HL-60/S4 treated with retinoic acid at 250 ng/mL for 4 days and 3 days (cell line): ENCODE measurements around the gene ROPN1L.
"Not testable (repeated sequence)": the region's sequence is repeated elsewhere in the genome, so short reads cannot be mapped to it uniquely, and the experiment has no call there.

Experiments used
- in situ Hi-C: fragments of 300-500 bp; cut with MboI; formaldehyde crosslinking; loops from 2 replicates; pipeline ENCODE4 v1.7.0; 2022; ENCODE audit warnings: low sequenced_read_pairs

The ROPN1L gene

DNA sequence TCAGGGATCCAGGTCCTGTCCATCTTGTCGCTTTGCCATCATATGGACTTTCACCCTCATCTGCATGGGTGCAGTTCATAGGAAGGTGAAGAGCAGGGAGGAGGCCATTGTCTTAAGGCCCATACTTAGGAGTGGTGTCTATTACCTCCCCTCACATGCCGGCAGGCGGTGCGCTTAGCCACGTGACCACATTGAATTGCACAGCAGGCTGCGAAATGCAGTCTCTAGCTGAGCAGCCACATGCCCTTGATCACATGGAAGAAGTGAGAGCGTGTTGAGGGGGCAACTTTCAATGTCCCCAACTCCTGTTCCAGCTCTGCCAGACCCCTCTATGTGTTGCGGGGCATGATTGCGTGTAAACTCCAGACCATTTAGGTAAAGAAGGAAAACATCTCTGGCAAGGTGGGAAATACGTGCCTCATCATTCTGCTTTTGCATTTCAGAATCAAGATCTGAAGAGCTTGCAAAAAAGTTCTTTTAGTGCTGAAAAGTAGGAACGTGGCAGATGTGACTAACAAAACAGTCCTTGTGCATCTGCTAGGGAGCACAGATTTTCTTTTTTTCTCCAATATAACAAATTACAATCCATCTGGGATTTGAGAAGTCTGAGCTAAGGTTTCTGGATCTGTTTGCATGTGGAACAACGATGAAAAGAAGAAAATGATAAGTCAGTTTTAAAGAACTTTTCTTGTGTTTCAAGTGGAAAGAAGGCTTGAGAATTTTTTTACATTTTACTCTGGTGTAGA lies 34.4 kb downstream of the ROPN1L start:
- in situ Hi-C loops: no loop called here

DNA sequence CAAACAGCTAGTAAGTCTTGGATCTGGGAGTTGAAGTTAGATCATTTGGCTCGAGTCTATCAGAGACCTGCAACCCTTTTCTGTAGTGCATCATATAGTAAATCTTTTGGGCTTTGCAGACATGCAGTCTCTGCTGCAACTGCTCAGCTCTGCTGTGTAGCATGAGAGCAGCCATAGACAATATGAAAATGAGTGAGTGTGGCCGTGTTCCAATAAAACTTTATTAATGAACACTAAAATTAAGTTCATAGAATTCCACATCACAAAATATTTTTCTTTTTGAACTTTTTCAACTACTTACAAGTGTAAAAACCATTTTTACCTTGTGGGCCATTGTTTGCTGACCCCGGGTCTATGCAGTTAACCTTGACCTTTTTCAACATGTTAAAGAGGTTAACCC lies 35.2 kb downstream of the ROPN1L start:
- in situ Hi-C loops: no loop called here

DNA sequence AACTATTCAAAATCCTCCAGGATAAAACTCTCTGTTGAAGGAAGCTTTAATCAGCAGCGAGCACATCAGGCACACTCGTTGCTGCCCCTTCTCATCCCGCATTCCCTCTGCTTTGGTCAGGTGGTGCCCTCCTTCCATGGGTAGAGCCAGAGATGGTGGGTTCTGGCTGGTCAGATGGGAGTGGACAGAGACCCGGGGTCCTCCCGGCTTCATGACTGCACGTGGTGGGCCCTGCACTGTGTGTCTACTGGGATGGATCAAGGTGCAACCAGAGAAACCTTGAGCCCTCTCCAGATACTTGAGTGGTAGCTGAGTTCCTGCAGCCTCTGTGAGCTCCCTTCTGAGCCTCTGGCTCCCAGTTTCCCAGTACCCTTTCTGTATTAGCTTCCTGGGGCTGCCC lies 36.3 kb downstream of the ROPN1L start:
- in situ Hi-C loops: no loop called here

GRCh38 chr5:10478436-10478835 lies 36.8 kb downstream of the ROPN1L start:
- in situ Hi-C loops: no loop called here

DNA sequence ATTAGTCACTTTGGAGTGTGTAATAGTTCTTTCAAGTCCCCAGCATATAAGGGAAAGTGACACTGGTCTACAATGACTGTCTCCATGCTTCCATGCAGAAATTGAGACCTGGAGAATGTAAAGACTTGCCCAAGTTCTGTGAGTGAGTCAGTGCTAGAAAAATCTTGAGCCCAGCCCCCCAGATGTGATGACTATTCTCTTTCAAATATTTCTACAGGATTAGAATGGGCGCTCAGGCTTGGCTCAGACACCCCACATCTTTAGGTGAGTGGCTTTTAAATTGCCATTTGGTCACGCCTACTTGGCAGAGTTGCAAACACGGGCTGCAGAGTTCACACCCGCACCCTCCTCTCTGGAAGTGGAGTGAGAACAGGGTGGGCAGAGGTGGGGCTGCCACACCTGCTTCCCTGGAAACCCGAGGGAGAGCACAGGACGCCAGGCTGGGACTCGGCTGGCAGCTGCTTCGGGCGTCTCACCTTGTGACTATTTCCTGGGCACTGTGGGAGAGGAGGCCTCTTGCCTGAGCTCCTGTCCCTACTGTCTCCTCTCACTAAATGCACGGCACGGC lies 37.6 kb downstream of the ROPN1L start:
- in situ Hi-C loops: no loop called here

DNA sequence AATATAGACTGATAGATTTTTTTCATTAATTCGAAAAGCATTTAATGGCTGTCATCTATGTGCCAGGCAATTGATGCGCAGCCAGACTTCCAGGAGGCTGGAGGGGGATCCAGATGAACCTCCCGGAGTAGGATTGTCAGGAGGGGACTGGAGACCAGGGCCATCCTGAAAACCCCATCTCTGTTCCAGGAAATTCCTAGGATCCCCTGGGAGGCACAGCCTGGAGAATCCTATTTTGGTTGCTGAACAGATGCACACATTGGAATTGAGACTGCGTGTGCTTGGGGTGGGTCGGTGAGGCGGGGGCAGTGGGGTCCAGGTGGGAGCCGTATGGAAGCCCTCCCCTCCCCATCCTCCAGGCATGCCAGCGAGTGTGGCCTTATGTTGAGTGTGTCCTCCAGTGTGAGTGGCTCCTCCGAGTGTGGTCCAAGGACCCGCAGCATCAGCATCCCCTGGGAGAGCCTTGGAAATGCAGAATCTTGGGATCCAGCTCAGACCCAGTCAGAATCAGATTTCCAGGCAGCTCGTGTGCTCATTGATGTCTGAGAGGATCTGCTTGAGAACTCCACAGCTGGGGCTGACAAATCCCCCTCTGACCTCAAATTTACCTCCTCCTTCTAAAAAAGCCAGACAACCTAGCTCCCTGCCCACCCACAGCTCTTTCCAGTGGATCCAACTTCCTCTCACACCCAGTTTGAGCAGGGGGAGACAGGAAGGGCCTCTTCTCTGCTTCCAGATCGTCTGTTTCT lies 38.7 kb downstream of the ROPN1L start:
- in situ Hi-C loops: no loop called here

GRCh38 chr5:10481241-10481935 lies 39.7 kb downstream of the ROPN1L start:
- in situ Hi-C loops: no loop called here

- in situ Hi-C loops: no loop called here
Measured at GRCh38 chr5:10482791-10483530, 41.3 kb downstream of the ROPN1L start.

- in situ Hi-C loops: no loop called here
Measured at GRCh38 chr5:10484774-10485141, 43.1 kb downstream of the ROPN1L start.

GRCh38 chr5:10485142-10485795 lies 43.6 kb downstream of the ROPN1L start:
- in situ Hi-C loops: no loop called here

DNA sequence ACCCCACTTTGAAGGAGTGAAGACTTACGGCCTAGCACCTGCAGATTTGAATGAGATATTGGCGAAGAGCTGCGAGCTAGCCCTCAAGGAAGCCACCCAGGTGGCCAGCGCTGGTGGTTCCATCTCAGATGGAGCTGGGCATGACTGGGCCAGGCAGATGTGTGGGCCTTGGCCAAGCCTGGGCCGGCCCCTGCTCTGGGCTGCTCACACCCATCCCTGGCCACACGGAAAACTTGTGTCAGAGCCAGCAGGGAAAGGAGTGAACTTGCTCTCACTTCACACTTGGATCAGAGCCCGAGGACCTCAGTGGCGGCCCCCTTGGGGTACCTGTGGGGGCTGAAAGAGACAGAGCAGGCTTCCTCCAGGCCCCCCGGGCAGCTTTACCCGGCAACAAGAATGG lies 44.2 kb downstream of the ROPN1L start:
- in situ Hi-C loops: no loop called here

DNA sequence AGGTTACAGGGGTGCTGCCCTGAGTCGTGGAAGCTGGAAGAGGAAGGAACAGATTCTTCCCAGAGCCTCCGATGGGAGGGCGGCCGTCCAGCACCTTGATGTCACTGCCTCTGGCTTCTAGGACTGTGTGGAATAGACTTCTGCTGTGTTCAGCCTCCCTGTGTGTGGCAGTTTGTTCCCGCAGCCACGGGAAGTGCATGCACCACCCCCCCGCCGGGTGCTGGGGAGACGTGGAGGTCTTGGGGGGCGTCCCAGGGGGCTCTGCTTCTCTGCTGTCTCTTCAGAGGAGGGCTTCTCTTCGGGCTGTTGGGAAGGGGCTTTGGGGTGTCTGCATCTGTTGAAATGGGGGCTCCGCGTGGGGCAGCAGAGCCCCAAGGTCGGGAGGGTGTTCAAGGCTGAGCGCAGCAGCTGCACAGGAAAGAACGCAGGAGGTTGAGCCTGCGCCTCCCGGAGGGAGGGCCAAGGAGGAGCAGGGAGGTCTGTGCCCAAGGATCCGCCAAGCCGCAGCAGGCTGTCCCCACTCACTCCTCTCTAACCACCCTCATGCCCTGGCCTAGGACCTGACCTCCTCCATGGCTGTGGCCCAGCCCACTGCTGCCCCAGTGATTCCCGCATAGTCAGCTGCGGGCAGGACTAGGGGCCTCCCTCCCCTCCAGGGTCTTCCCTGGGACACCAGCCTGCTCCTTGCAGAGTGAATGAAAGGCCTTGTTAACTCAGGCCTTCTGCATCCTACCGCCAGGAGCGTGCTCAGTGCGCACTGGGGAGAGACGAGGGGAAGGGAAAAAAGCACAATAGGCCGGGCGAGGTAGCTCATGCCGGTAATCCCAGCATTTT lies 45.0 kb downstream of the ROPN1L start:
- in situ Hi-C loops: no loop called here

DNA sequence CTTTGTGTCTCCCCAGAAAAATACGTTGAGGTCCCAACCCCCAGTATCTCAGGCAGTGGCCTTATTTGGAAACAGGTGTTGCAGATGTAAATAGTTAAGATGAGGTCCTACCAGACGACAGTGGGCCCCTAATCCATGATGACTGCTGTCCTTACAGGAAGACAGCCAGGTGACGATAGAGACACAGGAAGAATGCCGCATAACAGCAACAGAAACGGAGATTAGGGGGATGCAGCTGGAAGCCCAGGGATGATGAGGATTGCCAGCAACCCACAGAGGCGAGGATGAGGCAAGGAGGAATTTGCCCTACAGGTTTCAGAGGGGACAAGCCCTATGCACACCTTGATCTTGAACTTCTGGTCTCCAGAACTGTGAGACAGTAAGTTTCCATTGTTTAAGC lies 46.5 kb downstream of the ROPN1L start:
- in situ Hi-C loops: no loop called here

- in situ Hi-C loops: no loop called here
Measured at GRCh38 chr5:10489810-10490426, 48.2 kb downstream of the ROPN1L start.

DNA sequence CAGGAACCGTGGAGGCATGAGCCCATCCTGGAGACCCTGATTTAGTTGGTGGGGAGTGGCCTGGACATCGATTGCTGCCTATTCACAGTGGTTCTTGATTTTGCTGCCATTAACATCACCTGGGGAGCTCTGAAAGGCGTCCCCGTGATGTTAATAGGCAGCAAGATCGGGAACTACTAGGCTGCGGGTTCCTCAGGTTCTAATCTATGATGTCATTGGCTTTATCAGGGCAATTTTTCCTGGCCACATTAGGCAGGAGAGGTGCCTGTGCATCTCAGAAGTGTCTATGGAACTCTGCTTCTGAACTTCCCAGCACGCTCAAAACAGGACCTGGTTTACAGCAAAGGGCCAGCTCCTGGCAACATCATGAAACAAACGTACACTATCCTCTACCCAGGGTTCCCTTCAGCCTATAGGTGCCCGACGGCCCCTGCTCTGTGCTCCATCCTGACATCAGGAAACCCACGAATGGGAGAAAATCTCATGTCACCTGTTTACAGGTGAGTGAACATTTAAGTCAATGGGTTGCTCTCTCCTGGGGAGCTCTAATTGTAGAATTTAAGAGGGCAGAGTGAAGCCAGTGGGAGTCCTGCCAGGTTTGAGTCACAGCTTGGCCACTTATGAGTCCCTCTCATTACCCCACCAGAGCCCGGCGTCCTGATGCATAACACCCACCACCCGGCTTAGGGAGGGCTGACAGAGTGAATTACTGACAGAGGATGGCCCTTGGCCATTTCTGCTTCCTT lies 49.4 kb downstream of the ROPN1L start:
- in situ Hi-C loops: no loop called here

DNA sequence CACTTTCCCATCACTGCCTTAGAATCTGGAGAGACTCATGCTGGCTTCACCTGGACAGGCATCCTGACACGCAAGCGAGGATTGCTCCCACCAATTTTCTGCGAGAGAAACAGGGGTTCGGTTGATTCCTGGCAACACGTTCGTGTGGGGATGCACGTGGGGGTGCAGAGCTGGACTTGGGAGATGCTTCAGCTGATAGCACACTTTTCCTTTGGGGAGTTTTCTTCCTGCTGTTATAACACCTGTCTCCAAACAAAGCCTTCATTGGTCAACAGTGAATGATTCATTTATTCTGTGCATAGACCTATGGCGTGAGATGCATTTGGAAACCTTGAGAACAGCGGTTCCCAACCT lies 50.0 kb downstream of the ROPN1L start:
- in situ Hi-C loops: no loop called here

- in situ Hi-C loops: no loop called here
Measured at GRCh38 chr5:10493884-10494283, 52.2 kb downstream of the ROPN1L start.

- in situ Hi-C loops: not testable (repeated sequence)
Measured at GRCh38 chr5:10494497-10494896, 52.8 kb downstream of the ROPN1L start.
